ENCODE measurements around the gene UBE4A. TPM values are rescaled to one million over a fixed set of nuclear protein-coding genes. Genes with fewer than 3 reads are reported as not detected.

UBE4A gene
- total and polyA plus RNA-seq, 9 of the 15 experiments (the other 6 are each of a cell fraction or from before 2014, with no cell fraction given), result 13.5 to 45.2 (median 26.8) TPM

GRCh38 chr11:118359295-118359958 lies at the start of gene UBE4A (continued):
- peak; percentile 72; the same call in 1 of the 2 replicates for TF ChIP-seq CREB3L1 (IDR thresholded peaks at IDR 0.05; ENCODE audit: borderline replicate concordance, low read depth)
- TF ChIP-seq RBBP5 (IDR thresholded peaks at IDR 0.05; ENCODE audit: borderline replicate concordance, insufficient read depth, low read length, poor library complexity, severe bottlenecking), result peak; percentile 69
- TF ChIP-seq ZNF175 (CRISPR knock-in tag; IDR thresholded peaks at IDR 0.05; ENCODE audit: low read depth), result 0 out of 2 replicates have a peak, but pooled peaks have one; percentile 68
- peak; percentile 56; the same call in 1 of the 2 replicates for TF ChIP-seq ZKSCAN1 (IDR thresholded peaks at IDR 0.05; ENCODE audit: low read depth, low read length)
- no peak for TF ChIP-seq ZC3H4 (CRISPR knock-in tag; IDR thresholded peaks at IDR 0.05; ENCODE audit: borderline replicate concordance)
- TF ChIP-seq POLR2B (IDR thresholded peaks at IDR 0.05; ENCODE audit: low read depth, partially characterized antibody), result peak; percentile 91
- peak in 2 of 3 experiments; percentile 64 to 84; a peak in 3 of 6 replicates for TF ChIP-seq ZBTB11 (CRISPR knock-in tag; IDR thresholded peaks at IDR 0.05)
- TF ChIP-seq ILF3 (IDR thresholded peaks at IDR 0.05; ENCODE audit: borderline replicate concordance), result no peak
- peak; percentile 83 for TF ChIP-seq KHSRP (IDR thresholded peaks at IDR 0.05)
- peak; percentile 95 for TF ChIP-seq NR2C1 (IDR thresholded peaks at IDR 0.05)
- TF ChIP-seq NR2C1 (tag; IDR thresholded peaks at IDR 0.05), result peak; percentile 96
- no peak for TF ChIP-seq CCAR2 (IDR thresholded peaks at IDR 0.05; ENCODE audit: low read depth, low read length)
- peak; percentile 84 for TF ChIP-seq NBN (IDR thresholded peaks at IDR 0.05; ENCODE audit: low read depth)
- TF ChIP-seq NFE2 (IDR thresholded peaks at IDR 0.05; ENCODE audit: low read depth), result 0 out of 2 replicates have a peak, but pooled peaks have one; percentile 24
- TF ChIP-seq PML (IDR thresholded peaks at IDR 0.05; ENCODE audit: low read length), result peak; percentile 67
- TF ChIP-seq FOXK1 (CRISPR knock-in tag; IDR thresholded peaks at IDR 0.05; ENCODE audit: borderline replicate concordance), result 0 out of 2 replicates have a peak, but pooled peaks have one; percentile 14
- TF ChIP-seq HLTF (IDR thresholded peaks at IDR 0.05), result no peak
- TF ChIP-seq, protein P1, sequence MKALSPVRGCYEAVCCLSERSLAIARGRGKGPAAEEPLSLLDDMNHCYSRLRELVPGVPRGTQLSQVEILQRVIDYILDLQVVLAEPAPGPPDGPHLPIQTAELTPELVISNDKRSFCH (CRISPR knock-in tag; IDR thresholded peaks at IDR 0.05), result no peak
- TF ChIP-seq, protein P1 (tag; IDR thresholded peaks at IDR 0.05), result peak; percentile 79; the same call in 1 of the 2 replicates
- peak; percentile 28 for TF ChIP-seq ARID1B (IDR thresholded peaks at IDR 0.05)
- no peak for TF ChIP-seq TRIM25 (IDR thresholded peaks at IDR 0.05; ENCODE audit: borderline replicate concordance)

Data from K562 (cell line).